Measurements from ENCODE around the gene GPHB5.

- TF ChIP-seq POLR2A (IDR thresholded peaks at IDR 0.05; ENCODE audit: extremely low read depth, insufficient read length) (no peak), CTCF (IDR thresholded peaks at IDR 0.05; ENCODE audit: low read depth, low read length) (no peak), MYC (IDR thresholded peaks at IDR 0.05; ENCODE audit: low read depth, low read length) (no peak), MAX (IDR thresholded peaks at IDR 0.05; ENCODE audit: low read depth, low read length) (no peak)
These were observed 21.2 kb downstream of the GPHB5 start for GRCh38 chr14:63297372-63298063.
